Measurements from ENCODE around the gene FOXA1.

The FOXA1 gene

DNA sequence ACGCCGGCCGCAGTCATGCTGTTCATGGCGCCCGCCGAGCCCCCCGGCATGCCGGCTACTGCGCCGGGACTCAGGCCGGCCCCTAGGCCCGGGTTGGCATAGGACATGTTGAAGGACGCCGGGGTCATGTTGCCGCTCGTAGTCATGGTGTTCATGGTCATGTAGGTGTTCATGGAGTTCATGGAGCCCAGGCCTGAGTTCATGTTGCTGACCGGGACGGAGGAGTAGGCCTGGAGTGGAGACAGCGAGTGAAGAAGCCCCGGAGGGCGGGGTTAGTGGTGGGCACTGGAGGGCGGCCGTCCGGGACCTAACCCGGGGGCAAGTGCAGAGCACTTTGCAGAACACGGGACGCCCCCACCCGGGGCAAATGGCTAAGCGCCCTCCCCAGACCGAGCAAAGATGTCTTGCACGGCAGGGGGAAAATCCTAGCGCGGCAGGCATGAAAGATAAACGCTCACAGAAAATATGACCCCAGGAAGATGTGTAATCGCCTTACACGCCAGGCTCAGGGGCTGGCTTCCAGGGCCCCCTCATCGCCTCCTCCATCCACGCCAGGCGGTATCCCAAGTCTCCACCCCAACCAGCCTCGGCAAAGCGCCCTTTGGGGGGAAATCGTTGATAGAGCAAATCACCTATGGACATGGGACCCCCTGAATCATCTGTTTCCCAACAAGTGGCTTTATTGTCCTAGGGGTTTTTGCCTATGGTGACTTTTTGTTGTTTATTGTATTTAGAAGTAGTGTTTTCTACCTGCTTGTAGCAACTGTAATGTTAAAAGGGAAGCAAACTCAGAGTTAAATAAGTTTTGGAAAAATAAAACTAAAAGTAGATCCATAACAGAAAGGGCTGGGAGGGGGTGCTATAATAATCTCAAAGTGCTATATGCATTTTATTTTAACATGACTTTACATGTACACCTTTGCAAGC lies 2.3 kb downstream of the FOXA1 start (continued):
- peak; percentile 72 for TF ChIP-seq ZBTB8A (tag by site-specific recombination; IDR thresholded peaks at IDR 0.05)
- TF ChIP-seq, protein P1, sequence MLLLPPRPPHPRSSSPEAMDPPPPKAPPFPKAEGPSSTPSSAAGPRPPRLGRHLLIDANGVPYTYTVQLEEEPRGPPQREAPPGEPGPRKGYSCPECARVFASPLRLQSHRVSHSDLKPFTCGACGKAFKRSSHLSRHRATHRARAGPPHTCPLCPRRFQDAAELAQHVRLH (tag by site-specific recombination; IDR thresholded peaks at IDR 0.05): no peak

DNA sequence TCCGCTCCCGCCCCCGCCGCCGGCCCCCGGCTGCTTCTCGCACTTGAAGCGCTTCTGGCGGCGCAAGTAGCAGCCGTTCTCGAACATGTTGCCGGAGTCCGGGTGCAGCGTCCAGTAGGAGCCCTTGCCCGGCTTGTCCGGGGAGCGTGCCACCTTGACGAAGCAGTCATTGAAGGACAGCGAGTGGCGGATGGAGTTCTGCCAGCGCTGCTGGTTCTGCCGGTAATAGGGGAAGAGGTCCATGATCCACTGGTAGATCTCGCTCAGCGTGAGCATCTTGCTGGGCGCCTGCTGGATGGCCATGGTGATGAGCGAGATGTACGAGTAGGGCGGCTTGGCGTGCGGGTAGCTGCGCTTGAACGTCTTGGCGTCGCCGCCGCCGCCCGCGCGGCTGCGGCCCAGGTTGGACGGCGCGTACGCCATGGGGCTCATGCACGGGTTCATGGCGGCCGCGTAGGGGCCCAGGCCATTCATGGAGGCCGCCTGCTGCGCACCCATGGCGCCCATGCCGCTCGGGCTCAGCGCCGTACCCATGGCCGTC lies 3.0 kb downstream of the FOXA1 start:
- H3K27ac ChIP-seq (ENCODE audit: extremely low read depth, low read depth, low read length): peak overlapping the region; percentile 99
- TF ChIP-seq ZNF394 (tag by site-specific recombination; IDR thresholded peaks at IDR 0.05; ENCODE audit: borderline replicate concordance): no peak
- TF ChIP-seq OSR2 (tag by site-specific recombination; IDR thresholded peaks at IDR 0.05): peak; percentile 43
- TF ChIP-seq, protein P2, sequence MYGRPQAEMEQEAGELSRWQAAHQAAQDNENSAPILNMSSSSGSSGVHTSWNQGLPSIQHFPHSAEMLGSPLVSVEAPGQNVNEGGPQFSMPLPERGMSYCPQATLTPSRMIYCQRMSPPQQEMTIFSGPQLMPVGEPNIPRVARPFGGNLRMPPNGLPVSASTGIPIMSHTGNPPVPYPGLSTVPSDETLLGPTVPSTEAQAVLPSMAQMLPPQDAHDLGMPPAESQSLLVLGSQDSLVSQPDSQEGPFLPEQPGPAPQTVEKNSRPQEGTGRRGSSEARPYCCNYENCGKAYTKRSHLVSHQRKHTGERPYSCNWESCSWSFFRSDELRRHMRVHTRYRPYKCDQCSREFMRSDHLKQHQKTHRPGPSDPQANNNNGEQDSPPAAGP (tag by site-specific recombination; IDR thresholded peaks at IDR 0.05): no peak
- TF ChIP-seq ZNF600 (tag by site-specific recombination; IDR thresholded peaks at IDR 0.05): no peak
- TF ChIP-seq EGR2 (tag by site-specific recombination; IDR thresholded peaks at IDR 0.05; ENCODE audit: low read depth): 0 out of 2 replicates have a peak, but pooled peaks have one; percentile 35
- TF ChIP-seq YY2 (tag by site-specific recombination; IDR thresholded peaks at IDR 0.05): peak; percentile 98
- peak; percentile 89; the same call in 1 of the 2 replicates for TF ChIP-seq YY1 (tag by site-specific recombination; IDR thresholded peaks at IDR 0.05)
- TF ChIP-seq ZNF121 (tag by site-specific recombination; IDR thresholded peaks at IDR 0.05): no peak
- TF ChIP-seq ZFHX2 (tag by site-specific recombination; conservative IDR thresholded peaks at IDR 0.05): peak; percentile 70
- TF ChIP-seq, protein P3, sequence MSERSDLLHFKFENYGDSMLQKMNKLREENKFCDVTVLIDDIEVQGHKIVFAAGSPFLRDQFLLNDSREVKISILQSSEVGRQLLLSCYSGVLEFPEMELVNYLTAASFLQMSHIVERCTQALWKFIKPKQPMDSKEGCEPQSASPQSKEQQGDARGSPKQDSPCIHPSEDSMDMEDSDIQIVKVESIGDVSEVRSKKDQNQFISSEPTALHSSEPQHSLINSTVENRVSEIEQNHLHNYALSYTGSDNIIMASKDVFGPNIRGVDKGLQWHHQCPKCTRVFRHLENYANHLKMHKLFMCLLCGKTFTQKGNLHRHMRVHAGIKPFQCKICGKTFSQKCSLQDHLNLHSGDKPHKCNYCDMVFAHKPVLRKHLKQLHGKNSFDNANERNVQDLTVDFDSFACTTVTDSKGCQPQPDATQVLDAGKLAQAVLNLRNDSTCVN (tag by site-specific recombination; optimal IDR thresholded peaks at IDR 0.05): peak; percentile 84
- TF ChIP-seq, protein P4, sequence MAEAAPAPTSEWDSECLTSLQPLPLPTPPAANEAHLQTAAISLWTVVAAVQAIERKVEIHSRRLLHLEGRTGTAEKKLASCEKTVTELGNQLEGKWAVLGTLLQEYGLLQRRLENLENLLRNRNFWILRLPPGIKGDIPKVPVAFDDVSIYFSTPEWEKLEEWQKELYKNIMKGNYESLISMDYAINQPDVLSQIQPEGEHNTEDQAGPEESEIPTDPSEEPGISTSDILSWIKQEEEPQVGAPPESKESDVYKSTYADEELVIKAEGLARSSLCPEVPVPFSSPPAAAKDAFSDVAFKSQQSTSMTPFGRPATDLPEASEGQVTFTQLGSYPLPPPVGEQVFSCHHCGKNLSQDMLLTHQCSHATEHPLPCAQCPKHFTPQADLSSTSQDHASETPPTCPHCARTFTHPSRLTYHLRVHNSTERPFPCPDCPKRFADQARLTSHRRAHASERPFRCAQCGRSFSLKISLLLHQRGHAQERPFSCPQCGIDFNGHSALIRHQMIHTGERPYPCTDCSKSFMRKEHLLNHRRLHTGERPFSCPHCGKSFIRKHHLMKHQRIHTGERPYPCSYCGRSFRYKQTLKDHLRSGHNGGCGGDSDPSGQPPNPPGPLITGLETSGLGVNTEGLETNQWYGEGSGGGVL (tag by site-specific recombination; IDR thresholded peaks at IDR 0.05): peak; percentile 46; the same call in 1 of the 2 replicates
- ChIA-PET POLR2A (no interaction called here), CTCF (interaction anchor here (0.9 kb wide), 1 partner anchor 362 kb away, joined by 3 read pairs; no protein-coding TSS in a partner anchor)
- peaks cover 0 to 15% of the 10 kb centered on the region in 2 experiments; a peak in 1 of 3 replicates for H3K36me3 ChIP-seq (ENCODE audit: control insufficient read depth in 2 of 2, insufficient read depth in 1 of 2, low read length in 2 of 2)
- no peaks in the 10 kb centered on the region for H3K9me3 ChIP-seq (ENCODE audit: control insufficient read depth, insufficient read depth, low read depth, low read length)
- H3K4me1 ChIP-seq (ENCODE audit: control insufficient read depth, insufficient read depth, low read length): peaks cover 3% of the 10 kb centered on the region; the same call in 1 of the 2 replicates
- peak overlapping the region; percentile 75 for H3K4me3 ChIP-seq (ENCODE audit: low read depth, low read length)

DNA sequence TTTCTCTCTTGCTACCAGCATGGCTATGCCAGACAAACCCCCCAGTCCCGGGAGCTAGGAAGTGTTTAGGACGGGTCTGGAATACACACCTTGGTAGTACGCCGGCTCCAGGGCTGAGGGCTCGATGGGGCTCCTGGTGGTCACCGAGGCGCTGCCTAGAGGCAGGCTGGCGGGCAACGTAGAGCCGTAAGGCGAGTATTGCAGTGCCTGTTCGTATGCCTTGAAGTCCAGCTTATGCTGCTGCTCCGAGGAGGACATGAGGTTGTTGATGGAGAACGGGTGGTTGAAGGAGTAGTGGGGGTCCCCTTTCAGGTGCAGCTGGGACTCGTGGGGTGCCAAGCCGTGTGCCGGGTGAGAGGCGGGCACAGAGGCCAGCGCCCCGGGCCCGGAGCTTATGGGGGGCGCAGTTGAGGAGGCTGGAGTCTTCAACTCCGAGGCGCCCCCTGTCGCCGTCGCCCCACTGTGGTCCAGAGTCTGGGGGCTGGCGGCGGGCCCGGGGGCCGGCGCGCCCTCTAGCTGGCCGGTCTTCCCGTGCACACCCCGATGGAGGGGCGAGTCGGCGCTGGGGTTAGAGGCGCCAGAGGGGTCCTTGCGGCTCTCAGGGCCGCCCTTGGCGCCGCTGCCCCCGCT lies 3.6 kb downstream of the FOXA1 start:
- CTCF ChIA-PET: interaction anchor here (0.7 to 1.1 kb wide), 6 partner anchors 60 to 469 kb away, joined by 3 read pairs; no protein-coding TSS in a partner anchor
- Histone ChIP-seq H3K4me3 (ENCODE audit: low read depth, low read length) (peak overlapping the region; percentile 75), H3K4me1 (ENCODE audit: control insufficient read depth, insufficient read depth, low read length) (peaks cover 1% of the 10 kb centered on the region; the same call in 1 of the 2 replicates), H3K9me3 (ENCODE audit: control insufficient read depth, insufficient read depth, low read depth, low read length) (no peaks in the 10 kb centered on the region), H3K27ac (ENCODE audit: extremely low read depth, low read depth, low read length) (peak overlapping the region; percentile 99), H3K36me3 (ENCODE audit: control insufficient read depth in 2 of 2, insufficient read depth in 1 of 2, low read length in 2 of 2) (peaks cover 0 to 15% of the 10 kb centered on the region in 2 experiments; a peak in 1 of 3 replicates)
- POLR2A ChIA-PET: no interaction called here
- no peak for TF ChIP-seq ZNF184 (tag by site-specific recombination; IDR thresholded peaks at IDR 0.05)
- no peak for TF ChIP-seq ZNF585B (tag by site-specific recombination; IDR thresholded peaks at IDR 0.05)
- TF ChIP-seq, protein P5, sequence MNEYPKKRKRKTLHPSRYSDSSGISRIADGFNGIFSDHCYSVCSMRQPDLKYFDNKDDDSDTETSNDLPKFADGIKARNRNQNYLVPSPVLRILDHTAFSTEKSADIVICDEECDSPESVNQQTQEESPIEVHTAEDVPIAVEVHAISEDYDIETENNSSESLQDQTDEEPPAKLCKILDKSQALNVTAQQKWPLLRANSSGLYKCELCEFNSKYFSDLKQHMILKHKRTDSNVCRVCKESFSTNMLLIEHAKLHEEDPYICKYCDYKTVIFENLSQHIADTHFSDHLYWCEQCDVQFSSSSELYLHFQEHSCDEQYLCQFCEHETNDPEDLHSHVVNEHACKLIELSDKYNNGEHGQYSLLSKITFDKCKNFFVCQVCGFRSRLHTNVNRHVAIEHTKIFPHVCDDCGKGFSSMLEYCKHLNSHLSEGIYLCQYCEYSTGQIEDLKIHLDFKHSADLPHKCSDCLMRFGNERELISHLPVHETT (tag by site-specific recombination; IDR thresholded peaks at IDR 0.05): no peak
- TF ChIP-seq SP2 (tag by site-specific recombination; IDR thresholded peaks at IDR 0.05): peak; percentile 28; the same call in 1 of the 2 replicates
- no peak for TF ChIP-seq IKZF3 (tag by site-specific recombination; IDR thresholded peaks at IDR 0.05)
- TF ChIP-seq, protein P1 (tag by site-specific recombination; IDR thresholded peaks at IDR 0.05): no peak
- no peak for TF ChIP-seq ZNF155 (tag by site-specific recombination; IDR thresholded peaks at IDR 0.05)
- TF ChIP-seq ZNF768 (tag by site-specific recombination; IDR thresholded peaks at IDR 0.05): no peak
- TF ChIP-seq ZNF747 (tag by site-specific recombination; IDR thresholded peaks at IDR 0.05): no peak
- no peak for TF ChIP-seq ZNF791 (tag by site-specific recombination; IDR thresholded peaks at IDR 0.05)
- no peak for TF ChIP-seq HOXC10 (CRISPR knock-in tag; IDR thresholded peaks at IDR 0.05)
- TF ChIP-seq ZNF202 (tag by site-specific recombination; IDR thresholded peaks at IDR 0.05; ENCODE audit: borderline replicate concordance): no peak
- TF ChIP-seq ZNF530 (tag by site-specific recombination; IDR thresholded peaks at IDR 0.05; ENCODE audit: low read depth): no peak
